Cortex of kidney (tissue), 1 donor: ENCODE measurements around the gene NFILZ.
"Not testable (repeated sequence)": the region's sequence is repeated elsewhere in the genome, so short reads cannot be mapped to it uniquely, and the experiment has no call there.

ENCODE experiments used
- DNase-seq: peaks from one replicate; lab custom pipeline; 2025; lab: John Stamatoyannopoulos, UW

NFILZ gene

GRCh38 chr19:8611391-8611876 lies 19.0 kb upstream of the NFILZ start:
- no peak for DNase-seq

GRCh38 chr19:8611877-8612806 lies 18.3 kb upstream of the NFILZ start:
- no peak for DNase-seq

GRCh38 chr19:8612807-8613171 lies 17.6 kb upstream of the NFILZ start:
- no peak for DNase-seq

- DNase-seq: no peak
Measured at GRCh38 chr19:8614455-8614854, 16.0 kb upstream of the NFILZ start.

- DNase-seq: no peak
Measured at GRCh38 chr19:8615024-8615423, 15.4 kb upstream of the NFILZ start.

GRCh38 chr19:8615813-8616596 lies 14.4 kb upstream of the NFILZ start:
- DNase-seq: no peak

- DNase-seq: no peak
Measured at GRCh38 chr19:8616861-8617260, 13.6 kb upstream of the NFILZ start.

GRCh38 chr19:8617325-8617724 lies 13.1 kb upstream of the NFILZ start:
- not testable (repeated sequence) for DNase-seq

- no peak for DNase-seq
Measured at GRCh38 chr19:8617984-8618383, 12.4 kb upstream of the NFILZ start.

- DNase-seq: no peak
Measured at GRCh38 chr19:8618751-8619150, 11.7 kb upstream of the NFILZ start.

- not testable (repeated sequence) for DNase-seq
Measured at GRCh38 chr19:8622886-8623285, 7.5 kb upstream of the NFILZ start.

- no peak for DNase-seq
Measured at GRCh38 chr19:8626842-8627241, 3.6 kb upstream of the NFILZ start.

GRCh38 chr19:8629184-8629583 lies 1.2 kb upstream of the NFILZ start:
- no peak for DNase-seq

GRCh38 chr19:8630796-8631424 lies 477 bp downstream of the NFILZ start:
- DNase-seq: no peak

- no peak for DNase-seq
Measured at GRCh38 chr19:8631425-8631819, 989 bp downstream of the NFILZ start.

- no peak for DNase-seq
Measured at GRCh38 chr19:8635422-8635821, 5.0 kb downstream of the NFILZ start.

- DNase-seq: not testable (repeated sequence)
Measured at GRCh38 chr19:8637070-8637469, 6.6 kb downstream of the NFILZ start.

- no peak for DNase-seq
Measured at GRCh38 chr19:8638078-8638619, 7.7 kb downstream of the NFILZ start.

- DNase-seq: no peak
Measured at GRCh38 chr19:8639821-8640401, 9.5 kb downstream of the NFILZ start.

GRCh38 chr19:8640402-8641004 lies 10.1 kb downstream of the NFILZ start:
- DNase-seq: no peak

GRCh38 chr19:8641221-8641907 lies 10.9 kb downstream of the NFILZ start:
- no peak for DNase-seq
